Activated naive CD4-positive, alpha-beta T cell treated with anti-CD3 and anti-CD28 coated beads for 36 hours (primary cell): Measurements from ENCODE around the gene PLA2G2D. TPM values are rescaled to one million over a fixed set of nuclear protein-coding genes. Genes with fewer than 3 reads are reported as not detected.
A peak's percentile ranks its signal among the peaks of the same experiment; 100 is the strongest.
"Not testable (repeated sequence)": the region's sequence is repeated elsewhere in the genome, so short reads cannot be mapped to it uniquely, and the experiment has no call there.

Experiments used
- CTCF ChIA-PET: fragments of 350-600 bp; sonication (Branson Sonifier 250); formaldehyde crosslinking; loops from one replicate; lab custom pipeline; 2021; ENCODE audit warnings: antibody characterized with exemption; lab: Charles Lee
- DNase-seq: peaks from one replicate; pipeline ENCODE4 v3.0.0-alpha.2; 2020
- H3K27ac Mint-ChIP-seq: one replicate; pipeline ENCODE4 v1.8.0; 2021; ENCODE audit warnings: mild to moderate bottlenecking, mixed read lengths
- H3K27me3 Mint-ChIP-seq: one replicate; pipeline ENCODE4 v1.8.0; 2021; ENCODE audit warnings: low read depth, mixed read lengths
- H3K36me3 Mint-ChIP-seq: one replicate; pipeline ENCODE4 v1.8.0; 2021; ENCODE audit warnings: low read depth, mixed read lengths
- H3K4me1 Mint-ChIP-seq: one replicate; pipeline ENCODE4 v1.8.0; 2021; ENCODE audit warnings: low read depth, mixed read lengths
- H3K4me3 Mint-ChIP-seq: one replicate; pipeline ENCODE4 v1.8.0; 2021; ENCODE audit warnings: mild to moderate bottlenecking, moderate library complexity, mixed read lengths
- H3K9me3 Mint-ChIP-seq: one replicate; pipeline ENCODE4 v1.8.0; 2021; ENCODE audit warnings: mixed read lengths
- intact Hi-C: fragments of 100-400 bp; cut with micrococcal nuclease; formaldehyde crosslinking; loops from one replicate; pipeline ENCODE4 v1.15.1; 2023
- total RNA-seq, 2 experiments: library from RNA; stranded (reverse); gene quantifications; one replicate each; pipeline ENCODE4 v1.2.3, GENCODE V29; 2021

PLA2G2D gene
- total RNA-seq, 2 experiments from 2014 or later = 0.19 to 0.35 TPM

DNA sequence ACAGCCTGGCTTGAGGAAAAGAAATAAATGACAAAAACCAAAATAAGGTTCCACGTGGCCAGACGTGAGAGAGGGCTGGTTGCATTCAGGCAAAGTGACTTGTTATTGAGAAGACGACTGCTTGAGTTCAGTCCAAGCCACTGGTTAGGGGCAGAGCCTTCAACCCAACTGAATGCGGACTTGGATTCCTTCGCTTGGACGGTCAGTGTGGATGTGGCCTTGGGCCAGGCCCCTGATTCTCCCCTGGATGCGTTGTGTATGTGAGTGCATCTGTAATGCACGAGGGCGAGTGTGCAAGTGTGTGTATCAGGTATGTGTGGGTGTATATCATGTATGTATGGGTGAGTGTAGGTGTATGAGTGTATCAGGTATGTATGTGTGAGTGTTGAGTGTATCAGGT lies 21.7 kb upstream of the PLA2G2D start:
- no peaks in the 10 kb centered on the region for H3K4me1 Mint-ChIP-seq
- CTCF ChIA-PET = no interaction called here
- no peaks in the 10 kb centered on the region for H3K9me3 Mint-ChIP-seq
- H3K27ac Mint-ChIP-seq = no peak overlapping the region
- H3K36me3 Mint-ChIP-seq = no peaks in the 10 kb centered on the region
- no peak overlapping the region for H3K4me3 Mint-ChIP-seq
- intact Hi-C loops = no loop called here
- DNase-seq = no peak
- peaks cover 3% of the 10 kb centered on the region for H3K27me3 Mint-ChIP-seq

DNA sequence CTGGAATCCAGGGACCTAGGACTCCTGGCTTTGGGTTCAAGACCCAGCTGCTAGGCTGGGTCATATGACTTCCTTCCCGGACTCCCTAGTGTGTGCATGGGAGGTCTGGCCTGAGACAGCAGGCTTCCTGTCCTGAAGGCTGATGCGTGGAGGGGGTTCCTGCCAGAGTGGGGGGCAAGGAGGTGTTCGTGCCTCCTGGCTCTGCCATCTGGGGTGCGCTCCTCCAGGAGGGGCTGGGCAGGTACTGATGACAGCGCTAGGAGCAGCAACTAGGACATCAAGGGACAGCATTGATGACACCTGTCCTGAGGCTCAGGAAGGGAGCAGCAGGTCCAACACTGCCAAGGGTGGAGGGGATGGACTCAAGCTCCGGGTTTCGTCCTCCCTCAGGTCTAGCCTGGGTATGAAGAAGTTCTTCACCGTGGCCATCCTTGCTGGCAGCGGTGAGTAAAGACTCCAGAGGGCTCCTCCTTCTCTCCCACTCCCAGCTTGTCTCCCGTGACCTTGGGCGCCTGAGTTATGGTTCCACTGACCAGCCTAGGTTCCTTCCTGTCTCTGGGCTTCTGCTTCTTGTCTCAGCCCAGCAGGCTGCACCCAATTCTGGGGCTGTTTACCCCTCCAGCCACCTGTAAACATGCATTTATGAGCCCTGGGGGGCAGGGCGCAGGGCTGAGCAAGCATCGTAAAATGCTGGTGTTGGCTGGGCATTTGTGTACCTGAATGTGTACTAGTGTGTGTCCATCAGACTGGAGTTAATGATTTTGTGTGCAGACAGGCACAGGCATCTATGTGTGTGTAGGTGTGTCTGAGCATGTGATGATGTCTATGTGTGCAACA lies 20.7 kb upstream of the PLA2G2D start:
- no peaks in the 10 kb centered on the region for H3K36me3 Mint-ChIP-seq
- no peak overlapping the region for H3K27ac Mint-ChIP-seq
- H3K27me3 Mint-ChIP-seq = peaks cover 3% of the 10 kb centered on the region
- CTCF ChIA-PET = no interaction called here
- no peaks in the 10 kb centered on the region for H3K4me1 Mint-ChIP-seq
- intact Hi-C loops = no loop called here
- H3K9me3 Mint-ChIP-seq = no peaks in the 10 kb centered on the region
- no peak overlapping the region for H3K4me3 Mint-ChIP-seq
- DNase-seq = no peak

DNA sequence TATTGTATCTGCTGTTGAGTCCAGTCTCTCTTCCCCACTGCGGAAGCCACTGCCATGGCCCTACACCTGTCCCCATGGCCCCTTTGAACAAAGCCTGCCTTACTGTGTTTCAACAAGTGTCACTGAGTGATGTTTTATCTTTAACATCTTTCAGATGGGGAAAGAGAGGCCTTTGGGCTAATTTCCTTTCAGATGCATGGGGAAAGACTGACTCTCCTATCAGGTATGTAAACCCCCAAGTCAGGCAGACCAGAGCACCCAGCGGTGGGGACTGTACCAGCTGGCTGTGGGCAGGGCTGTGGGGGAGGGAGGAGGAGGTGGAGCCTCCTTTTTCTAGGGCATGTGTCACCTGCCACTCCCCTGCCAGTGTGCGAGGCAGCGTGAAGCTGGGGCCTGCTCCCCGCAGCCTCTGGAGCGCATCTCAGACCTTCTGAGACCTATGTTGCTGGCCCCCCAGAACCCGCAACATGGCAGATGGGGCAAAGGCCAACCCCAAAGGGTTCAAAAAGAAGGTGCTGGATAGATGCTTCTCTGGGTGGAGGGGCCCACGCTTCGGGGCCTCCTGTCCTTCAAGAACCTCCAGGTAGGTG lies 19.7 kb upstream of the PLA2G2D start, which contains the start of gene PLA2G2F:
TSS of gene PLA2G2F (plus strand) at position 363 of the 590 bp plus-strand sequence. CDS start at position 468, 105 bp downstream.
- H3K27me3 Mint-ChIP-seq = peaks cover 3% of the 10 kb centered on the region
- H3K9me3 Mint-ChIP-seq = no peaks in the 10 kb centered on the region
- intact Hi-C loops = no loop called here
- no peak within 1 kb of the TSS for H3K4me3 Mint-ChIP-seq
- no peaks in the 10 kb centered on the region for H3K4me1 Mint-ChIP-seq
- CTCF ChIA-PET = no interaction called here
- DNase-seq = peak; percentile 19
- no peaks in the 10 kb centered on the region for H3K36me3 Mint-ChIP-seq
- H3K27ac Mint-ChIP-seq = no peak within 1 kb of the TSS

- Mint-ChIP-seq H3K36me3 (no peaks in the 10 kb centered on the region), H3K4me3 (no peak overlapping the region), H3K4me1 (no peaks in the 10 kb centered on the region), H3K9me3 (no peaks in the 10 kb centered on the region), H3K27me3 (peaks cover 3% of the 10 kb centered on the region), H3K27ac (no peak overlapping the region)
- DNase-seq = no peak
- CTCF ChIA-PET = no interaction called here
- intact Hi-C loops = no loop called here
Measured at GRCh38 chr1:20138346-20138745, 19.0 kb upstream of the PLA2G2D start.

- intact Hi-C loops = no loop called here
- H3K4me1 Mint-ChIP-seq = no peaks in the 10 kb centered on the region
- no peak overlapping the region for H3K27ac Mint-ChIP-seq
- CTCF ChIA-PET = no interaction called here
- no peak overlapping the region for H3K4me3 Mint-ChIP-seq
- no peaks in the 10 kb centered on the region for H3K9me3 Mint-ChIP-seq
- DNase-seq = no peak
- H3K36me3 Mint-ChIP-seq = no peaks in the 10 kb centered on the region
- H3K27me3 Mint-ChIP-seq = peaks cover 7% of the 10 kb centered on the region
Measured at GRCh38 chr1:20137604-20138003, 18.3 kb upstream of the PLA2G2D start.

GRCh38 chr1:20137055-20137454 lies 17.7 kb upstream of the PLA2G2D start:
- CTCF ChIA-PET = no interaction called here

DNA sequence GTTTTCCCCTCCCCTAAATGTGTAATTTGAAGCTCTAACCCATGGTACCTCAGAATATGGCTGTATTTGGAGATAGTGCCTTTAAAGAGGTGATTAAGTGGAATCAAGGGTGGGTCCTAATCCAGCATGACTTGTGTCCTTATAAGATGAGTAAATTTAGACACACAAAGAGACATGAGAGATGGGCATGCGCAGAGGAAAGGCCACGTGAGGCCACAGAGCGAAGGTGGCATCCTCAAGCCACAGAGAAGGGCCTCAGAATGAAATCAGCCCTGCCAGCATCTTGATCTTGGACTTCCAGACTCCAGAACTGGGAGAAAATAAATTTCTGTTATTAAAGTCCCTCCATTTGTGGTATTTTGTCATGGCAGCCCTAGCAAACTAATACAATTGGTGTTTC lies 16.9 kb upstream of the PLA2G2D start:
- intact Hi-C loops = no loop called here
- no peak overlapping the region for H3K4me3 Mint-ChIP-seq

More at GRCh38 chr1:20137055-20137454, 17.7 kb upstream of the PLA2G2D start:
- H3K9me3 Mint-ChIP-seq = no peaks in the 10 kb centered on the region
- H3K4me1 Mint-ChIP-seq = no peaks in the 10 kb centered on the region
- H3K27ac Mint-ChIP-seq = no peak overlapping the region
- no peaks in the 10 kb centered on the region for H3K36me3 Mint-ChIP-seq
- intact Hi-C loops = no loop called here
- peaks cover 11% of the 10 kb centered on the region for H3K27me3 Mint-ChIP-seq
- no peak overlapping the region for H3K4me3 Mint-ChIP-seq
- DNase-seq = no peak

DNA sequence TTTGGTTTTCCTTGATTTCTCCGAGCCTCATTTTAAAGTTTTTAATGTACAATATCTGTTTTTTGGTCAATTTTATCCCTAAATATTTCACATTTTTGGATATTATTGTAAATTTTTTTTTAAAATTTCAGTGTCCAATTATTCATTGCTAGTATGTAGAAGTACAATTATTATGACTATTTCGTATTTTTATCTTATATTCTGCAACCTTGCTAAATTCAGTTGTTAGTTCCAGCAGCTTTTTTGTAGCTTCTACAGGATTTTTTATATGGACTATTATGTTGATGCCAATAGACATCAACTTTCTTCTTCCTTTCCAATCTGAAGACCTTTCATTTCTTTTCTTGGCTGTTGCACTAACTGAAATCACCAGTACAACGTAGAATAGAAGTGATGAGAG lies 15.7 kb upstream of the PLA2G2D start:
- H3K27ac Mint-ChIP-seq = no peak overlapping the region
- H3K36me3 Mint-ChIP-seq = no peaks in the 10 kb centered on the region
- intact Hi-C loops = no loop called here
- CTCF ChIA-PET = no interaction called here
- no peaks in the 10 kb centered on the region for H3K4me1 Mint-ChIP-seq
- H3K27me3 Mint-ChIP-seq = peaks cover 15% of the 10 kb centered on the region
- H3K9me3 Mint-ChIP-seq = no peaks in the 10 kb centered on the region
- no peak overlapping the region for H3K4me3 Mint-ChIP-seq
- no peak for DNase-seq

More for the DNA sequence above, 16.9 kb upstream of the PLA2G2D start:
- Mint-ChIP-seq H3K9me3 (no peaks in the 10 kb centered on the region), H3K27me3 (peaks cover 15% of the 10 kb centered on the region), H3K27ac (no peak overlapping the region), H3K4me1 (no peaks in the 10 kb centered on the region), H3K36me3 (no peaks in the 10 kb centered on the region)
- DNase-seq = no peak
- CTCF ChIA-PET = interaction anchor here (0.8 kb wide), 1 partner anchor 17 kb away, joined by 3 read pairs; no protein-coding TSS in a partner anchor

DNA sequence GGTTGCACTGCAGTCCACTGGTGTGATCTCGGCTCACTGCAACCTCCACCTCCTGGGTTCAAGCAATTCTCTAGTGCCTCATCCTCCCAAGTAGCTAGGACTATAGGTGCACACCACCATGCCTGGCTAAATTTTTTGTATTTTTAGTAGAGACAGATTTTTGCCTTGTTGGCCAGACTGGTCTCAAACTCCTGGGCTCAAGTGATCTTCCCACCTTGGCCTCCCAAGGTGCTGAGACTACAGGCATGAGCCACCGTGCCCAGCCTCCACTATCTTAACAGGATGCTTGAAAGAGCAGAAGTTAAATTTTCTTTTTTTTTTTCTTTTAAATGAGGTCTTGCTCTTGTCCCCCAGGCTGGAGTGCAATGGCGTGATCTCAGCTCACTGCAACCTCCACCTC lies 11.2 kb upstream of the PLA2G2D start:
- peaks cover 12% of the 10 kb centered on the region for H3K27me3 Mint-ChIP-seq
- CTCF ChIA-PET, H3K4me3 Mint-ChIP-seq, DNase-seq, H3K36me3 Mint-ChIP-seq, H3K27ac Mint-ChIP-seq, H3K9me3 Mint-ChIP-seq, intact Hi-C loops, H3K4me1 Mint-ChIP-seq: not testable (repeated sequence)

GRCh38 chr1:20126806-20127440 lies 7.6 kb upstream of the PLA2G2D start:
- peaks cover 1% of the 10 kb centered on the region for H3K9me3 Mint-ChIP-seq
- no peaks in the 10 kb centered on the region for H3K36me3 Mint-ChIP-seq
- CTCF ChIA-PET = interaction anchor here (0.9 kb wide), 1 partner anchor 27 kb away, joined by 3 read pairs; no protein-coding TSS in a partner anchor
- intact Hi-C loops = no loop called here
- H3K4me1 Mint-ChIP-seq = no peaks in the 10 kb centered on the region
- DNase-seq = no peak
- no peak overlapping the region for H3K27ac Mint-ChIP-seq
- H3K27me3 Mint-ChIP-seq = peaks cover 2% of the 10 kb centered on the region
- H3K4me3 Mint-ChIP-seq = no peak overlapping the region

DNA sequence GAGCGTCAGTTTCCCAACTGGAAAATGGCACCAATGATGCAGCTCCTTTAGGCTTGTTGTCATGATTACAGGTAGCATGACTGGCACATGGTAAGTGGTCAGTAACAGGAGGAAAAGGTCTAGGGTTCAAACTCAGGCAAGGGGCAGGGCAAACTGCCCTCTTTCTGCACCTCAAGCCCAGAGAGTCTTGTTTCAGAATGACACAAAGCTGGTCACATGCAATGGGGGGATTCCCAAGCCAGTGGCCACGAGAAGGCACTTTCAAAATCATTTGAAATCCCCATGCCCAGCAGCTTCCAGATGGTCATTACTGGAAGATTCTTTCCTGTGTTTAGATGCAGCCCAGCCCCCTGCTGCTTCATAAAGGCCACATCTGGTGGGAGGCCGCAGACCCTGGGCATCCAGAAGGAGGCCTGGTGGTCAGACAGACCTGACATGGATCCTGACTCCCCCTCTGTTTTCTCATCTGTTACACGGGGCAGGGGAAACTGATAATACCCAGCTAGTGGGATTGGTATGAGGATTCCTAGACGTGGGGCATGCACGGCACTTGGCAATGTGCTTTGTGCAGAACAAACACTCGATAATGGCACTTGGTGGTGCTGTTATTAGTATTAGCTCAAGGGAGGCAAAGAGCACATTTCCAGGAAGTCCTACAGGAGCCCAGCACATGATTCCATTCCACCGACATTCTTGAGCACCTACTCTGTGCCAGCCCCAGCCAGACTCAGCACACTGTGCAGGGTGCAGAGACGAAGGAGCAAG lies 6.9 kb upstream of the PLA2G2D start:
- CTCF ChIA-PET = interaction anchor here (0.7 to 0.9 kb wide), 3 partner anchors 26 to 86 kb away, joined by 3 read pairs; no protein-coding TSS in a partner anchor
- Mint-ChIP-seq H3K9me3 (peaks cover 1% of the 10 kb centered on the region), H3K4me1 (no peaks in the 10 kb centered on the region), H3K27ac (no peak overlapping the region), H3K27me3 (peaks cover under 1% of the 10 kb centered on the region), H3K4me3 (no peak overlapping the region), H3K36me3 (no peaks in the 10 kb centered on the region)
- intact Hi-C loops = no loop called here
- no peak for DNase-seq

DNA sequence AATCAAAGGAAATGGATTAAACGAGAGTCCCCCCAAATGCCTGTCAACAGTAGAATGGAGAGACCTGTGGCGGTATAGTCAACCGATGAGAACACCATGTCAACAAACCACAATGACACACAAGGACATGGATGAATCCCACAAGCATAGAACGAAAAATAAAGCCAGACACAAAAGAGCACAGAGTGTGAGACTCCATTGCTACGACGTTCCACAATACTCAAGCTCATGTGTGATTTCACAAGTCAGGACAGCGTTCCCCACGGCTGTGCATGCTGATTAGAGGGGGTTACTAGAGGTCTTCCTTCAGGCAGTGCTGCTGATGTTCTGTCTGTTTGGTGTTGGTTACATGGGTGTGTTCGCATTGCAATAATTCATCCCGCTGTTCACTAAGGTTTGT lies 5.8 kb upstream of the PLA2G2D start:
- intact Hi-C loops = no loop called here
- no peaks in the 10 kb centered on the region for H3K27me3 Mint-ChIP-seq
- H3K4me1 Mint-ChIP-seq = no peaks in the 10 kb centered on the region
- no peak for DNase-seq
- no peaks in the 10 kb centered on the region for H3K36me3 Mint-ChIP-seq
- peaks cover 1% of the 10 kb centered on the region for H3K9me3 Mint-ChIP-seq
- CTCF ChIA-PET = interaction anchor here (0.8 kb wide), 1 partner anchor 87 kb away, joined by 3 read pairs; no protein-coding TSS in a partner anchor
- H3K27ac Mint-ChIP-seq = no peak overlapping the region
- H3K4me3 Mint-ChIP-seq = no peak overlapping the region
